Mammary epithelial cell (primary cell): ENCODE results near the gene PADI2.

Experiments used
- EZH2 ChIP-seq: IDR thresholded peaks from 2 replicates; pipeline ENCODE4 v1.6.1; 2012; ENCODE audit warnings: low read length, inconsistent platforms, borderline replicate concordance
- TF ChIP-seq, protein P1 (sequence below), 2 donors: IDR thresholded peaks in 1 of 2; conservative IDR thresholded peaks in 1 of 2; 2 replicates each; pipeline ENCODE4 v1.5.1; 2011 to 2012; ENCODE audit warnings: inconsistent platforms in 2 of 2, low read length in 2 of 2, mild to moderate bottlenecking in 2 of 2, control low read depth in 1 of 2, low read depth in 1 of 2; ENCODE audit not compliant: insufficient read depth in 1 of 2; ENCODE audit errors: extremely low read depth in 1 of 2

GRCh38 chr1:17122521-17123164, 3.4 kb upstream of the PADI2 start:
- TF ChIP-seq, protein P1, sequence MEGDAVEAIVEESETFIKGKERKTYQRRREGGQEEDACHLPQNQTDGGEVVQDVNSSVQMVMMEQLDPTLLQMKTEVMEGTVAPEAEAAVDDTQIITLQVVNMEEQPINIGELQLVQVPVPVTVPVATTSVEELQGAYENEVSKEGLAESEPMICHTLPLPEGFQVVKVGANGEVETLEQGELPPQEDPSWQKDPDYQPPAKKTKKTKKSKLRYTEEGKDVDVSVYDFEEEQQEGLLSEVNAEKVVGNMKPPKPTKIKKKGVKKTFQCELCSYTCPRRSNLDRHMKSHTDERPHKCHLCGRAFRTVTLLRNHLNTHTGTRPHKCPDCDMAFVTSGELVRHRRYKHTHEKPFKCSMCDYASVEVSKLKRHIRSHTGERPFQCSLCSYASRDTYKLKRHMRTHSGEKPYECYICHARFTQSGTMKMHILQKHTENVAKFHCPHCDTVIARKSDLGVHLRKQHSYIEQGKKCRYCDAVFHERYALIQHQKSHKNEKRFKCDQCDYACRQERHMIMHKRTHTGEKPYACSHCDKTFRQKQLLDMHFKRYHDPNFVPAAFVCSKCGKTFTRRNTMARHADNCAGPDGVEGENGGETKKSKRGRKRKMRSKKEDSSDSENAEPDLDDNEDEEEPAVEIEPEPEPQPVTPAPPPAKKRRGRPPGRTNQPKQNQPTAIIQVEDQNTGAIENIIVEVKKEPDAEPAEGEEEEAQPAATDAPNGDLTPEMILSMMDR (conservative IDR thresholded peaks at IDR 0.05 in 1 of 2, IDR thresholded peaks at IDR 0.05 in 1 of 2; ENCODE audit: extremely low read depth in 1 of 2, insufficient read depth in 1 of 2, low read depth in 1 of 2, low read length in 2 of 2), result no peak
- no peak for TF ChIP-seq EZH2
